A549 (cell line): ENCODE data around the gene PDHX. TPM values are rescaled to one million over a fixed set of nuclear protein-coding genes. Genes with fewer than 3 reads are reported as not detected.

ENCODE experiments used
- ATAC-seq, 2 experiments: fragments of 200-7000 bp in 1 of 2; fragments of >200 bp in 1 of 2; cut with Nextera tagmentation in 1 of 2; cut with Tn5 transposase in 1 of 2; 3 replicates each; pipeline versions ENCODE4 v1.8.0 to v1.9.1; 2018 to 2020; ENCODE audit warnings: mild to moderate bottlenecking in 1 of 2, moderate library complexity in 1 of 2
- CTCF ChIA-PET: fragments of 300-600 bp; sonication (Branson Sonifier 250); formaldehyde crosslinking; extraction: SDS; loops from one replicate; lab custom pipeline; 2021; ENCODE audit warnings: antibody characterized with exemption, inconsistent platforms; lab: Yijun Ruan, JAX
- POLR2A ChIA-PET: fragments of 350-600 bp; formaldehyde crosslinking; extraction: SDS; loops from one replicate; lab custom pipeline; 2021; ENCODE audit warnings: antibody characterized with exemption, inconsistent platforms; lab: Yijun Ruan, JAX
- DNase-seq, 2 experiments: peaks; one replicate each; pipeline versions ENCODE4 v3.0.0 to v3.0.0-alpha.2; 2011 to 2016; ENCODE audit warnings: low read depth in 1 of 2, low spot score in 1 of 2
- FAIRE-seq: peaks from 2 replicates; lab custom pipeline; 2011; peaks lifted over from hg19 to GRCh38; lab: Jason Lieb, UNC
- H3K27ac ChIP-seq, 2 experiments: fragments of >200 bp; sonication (Bioruptor Twin); formaldehyde crosslinking; 3 replicates each; pipeline ENCODE4 v1.5.1; 2016 to 2017
- H3K4me1 ChIP-seq: fragments of >200 bp; sonication (Bioruptor Twin); formaldehyde crosslinking; 3 replicates; pipeline ENCODE4 v1.6.1; 2016
- H3K4me2 ChIP-seq: fragments of >200 bp; sonication (Bioruptor Twin); formaldehyde crosslinking; 3 replicates; pipeline ENCODE4 v1.6.1; 2016
- H3K4me3 ChIP-seq: fragments of >200 bp; sonication (Bioruptor Twin); formaldehyde crosslinking; 3 replicates; pipeline ENCODE4 v1.5.1; 2016
- H3K9me3 ChIP-seq: fragments of >200 bp; sonication (Bioruptor Twin); formaldehyde crosslinking; 3 replicates; pipeline ENCODE4 v1.6.1; 2016
- CEBPB ChIP-seq, 2 experiments: fragments of >200 bp in 1 of 2; sonication (Bioruptor Twin) in 1 of 2; formaldehyde crosslinking in 1 of 2; IDR thresholded peaks; 2 replicates each; pipeline ENCODE4 v1.6.1; 2012 to 2016
- EHF ChIP-seq: fragments of 250-450 bp; sonication (Bioruptor Pico); IDR thresholded peaks from 2 replicates; pipeline ENCODE4 v1.5.0; 2020; ENCODE audit warnings: mild to moderate bottlenecking
- EP300 ChIP-seq, 2 experiments: fragments of >200 bp; sonication (Bioruptor Twin); formaldehyde crosslinking; IDR thresholded peaks; 2 replicates in 1 of 2; 3 replicates in 1 of 2; pipeline ENCODE4 v1.6.1; 2016 to 2017
- ESRRA ChIP-seq: fragments of 150-350 bp; IDR thresholded peaks from 2 replicates; pipeline ENCODE4 v1.6.1; 2014; ENCODE audit warnings: mild to moderate bottlenecking, low read length, borderline replicate concordance
- FOSL2 ChIP-seq, 2 experiments: fragments of 450-650 bp in 1 of 2; fragments of >200 bp in 1 of 2; sonication (Bioruptor Twin) in 1 of 2; formaldehyde crosslinking; IDR thresholded peaks; 2 replicates each; pipeline versions ENCODE4 v1.5.0 to v1.6.1; 2016 to 2020; ENCODE audit warnings: mild to moderate bottlenecking in 1 of 2, moderate library complexity in 1 of 2
- GATA3 ChIP-seq: IDR thresholded peaks from 2 replicates; pipeline ENCODE4 v1.6.1; 2012; ENCODE audit warnings: borderline replicate concordance
- HOXB13 ChIP-seq: fragments of 250-450 bp; sonication (Bioruptor Pico); IDR thresholded peaks from 2 replicates; pipeline ENCODE4 v1.5.0; 2020; ENCODE audit warnings: low read depth, mild to moderate bottlenecking, moderate library complexity
- JUN ChIP-seq, 2 experiments: fragments of >200 bp; sonication (Bioruptor Twin); formaldehyde crosslinking; IDR thresholded peaks; 2 replicates in 1 of 2; 3 replicates in 1 of 2; pipeline ENCODE4 v1.6.1; 2016 to 2017
- JUNB ChIP-seq: fragments of >200 bp; sonication (Bioruptor Twin); formaldehyde crosslinking; IDR thresholded peaks from 2 replicates; pipeline ENCODE4 v1.6.1; 2016
- MAFK ChIP-seq: fragments of 450-650 bp; IDR thresholded peaks from 2 replicates; pipeline ENCODE4 v1.6.1; 2014; ENCODE audit not compliant: partially characterized antibody
- PHF8 ChIP-seq: fragments of 200-600 bp; sonication (generic); IDR thresholded peaks from 2 replicates; pipeline ENCODE4 v1.6.1; 2016; ENCODE audit warnings: low read depth, mild to moderate bottlenecking, antibody characterized with exemption, moderate library complexity, borderline replicate concordance
- POLR2AphosphoS2 ChIP-seq: conservative IDR thresholded peaks from 2 replicates; pipeline ENCODE4 v1.6.1; 2012; ENCODE audit warnings: low read length, improper control_type of control experiment, inconsistent platforms
- RAD21 ChIP-seq, 2 experiments: fragments of >200 bp in 1 of 2; sonication (Bioruptor Twin) in 1 of 2; formaldehyde crosslinking in 1 of 2; IDR thresholded peaks in 1 of 2; conservative IDR thresholded peaks in 1 of 2; 2 replicates in 1 of 2; 3 replicates in 1 of 2; pipeline ENCODE4 v1.6.1; 2012 to 2018; ENCODE audit warnings: inconsistent platforms in 1 of 2
- RARB ChIP-seq: fragments of 250-450 bp; sonication (Bioruptor Pico); IDR thresholded peaks from 2 replicates; pipeline ENCODE4 v1.8.0; 2021; ENCODE audit warnings: mild to moderate bottlenecking, moderate library complexity
- RNF2 ChIP-seq: fragments of 200-600 bp; sonication (generic); IDR thresholded peaks from 2 replicates; pipeline ENCODE4 v1.6.1; 2016; ENCODE audit warnings: low read depth, mild to moderate bottlenecking, antibody characterized with exemption, moderate library complexity, borderline replicate concordance
- SMC3 ChIP-seq: fragments of >200 bp; sonication (Bioruptor Twin); formaldehyde crosslinking; IDR thresholded peaks from 3 replicates; pipeline ENCODE4 v1.6.1; 2018; ENCODE audit warnings: inconsistent platforms
- TP53 ChIP-seq: fragments of 250-450 bp; sonication (Bioruptor Pico); IDR thresholded peaks from 2 replicates; pipeline ENCODE4 v1.5.0; 2021; ENCODE audit warnings: mild to moderate bottlenecking, moderate library complexity
- ZFP36 ChIP-seq: fragments of 450-650 bp; IDR thresholded peaks from 2 replicates; pipeline ENCODE4 v1.6.1; 2014; ENCODE audit warnings: borderline replicate concordance; ENCODE audit not compliant: partially characterized antibody
- ZNF302 ChIP-seq: fragments of 250-450 bp; sonication (Bioruptor Pico); IDR thresholded peaks from 2 replicates; pipeline ENCODE4 v1.9.0; 2021; ENCODE audit warnings: inconsistent platforms, mild to moderate bottlenecking, moderate library complexity
- WGBS: methylation state at CpG from one replicate; pipeline ENCODE4 v1.1.6; 2017; ENCODE audit errors: missing lambda C conversion rate; 5-methylcytosine and 5-hydroxymethylcytosine counted together
- polyA plus RNA-seq, 4 experiments: library from polyadenylated mRNA; depleted of rRNA in 3 of 4; stranded (reverse); fragments of >200 nt; fragmentation: RNase III in 1 of 4; extraction: RNeasy Plus Mini Kit Qiagen cat#74134 plus additional on column Dnase treatment in 1 of 4; gene quantifications; 2 replicates in 3 of 4; 3 replicates in 1 of 4; pipeline ENCODE4 v1.2.3, GENCODE V29; 2011 to 2017
- TF ChIP-seq, protein P1 (sequence below): IDR thresholded peaks from 2 replicates; pipeline ENCODE4 v1.6.1; 2012; ENCODE audit warnings: low read depth, borderline replicate concordance
- TF ChIP-seq, protein P2 (sequence below): fragments of 250-450 bp; sonication (Bioruptor Pico); IDR thresholded peaks from 2 replicates; pipeline ENCODE4 v1.5.0; 2021; ENCODE audit warnings: mild to moderate bottlenecking, moderate library complexity, borderline replicate concordance
- TF ChIP-seq, protein P3 (sequence below): fragments of >200 bp; sonication (Bioruptor Twin); formaldehyde crosslinking; IDR thresholded peaks from 2 replicates; pipeline ENCODE4 v1.6.1; 2016
- TF ChIP-seq, protein P4 (sequence below): fragments of >200 bp; sonication (Bioruptor Twin); formaldehyde crosslinking; IDR thresholded peaks from 3 replicates; pipeline ENCODE4 v1.6.1; 2016
- TF ChIP-seq, protein P5 (sequence below): IDR thresholded peaks from 2 replicates; pipeline ENCODE4 v1.6.1; 2012
- TF ChIP-seq, protein P6 (sequence below): fragments of 450-650 bp; IDR thresholded peaks from 2 replicates; pipeline ENCODE4 v1.6.1; 2014; ENCODE audit warnings: antibody characterized with exemption
- TF ChIP-seq, protein P7 (sequence below): IDR thresholded peaks from 2 replicates; pipeline ENCODE4 v1.6.1; 2012

PDHX gene
- polyA plus RNA-seq, 2 of the 4 experiments (the other 2 are of a cell fraction): 46.5 to 87.4 TPM

DNA sequence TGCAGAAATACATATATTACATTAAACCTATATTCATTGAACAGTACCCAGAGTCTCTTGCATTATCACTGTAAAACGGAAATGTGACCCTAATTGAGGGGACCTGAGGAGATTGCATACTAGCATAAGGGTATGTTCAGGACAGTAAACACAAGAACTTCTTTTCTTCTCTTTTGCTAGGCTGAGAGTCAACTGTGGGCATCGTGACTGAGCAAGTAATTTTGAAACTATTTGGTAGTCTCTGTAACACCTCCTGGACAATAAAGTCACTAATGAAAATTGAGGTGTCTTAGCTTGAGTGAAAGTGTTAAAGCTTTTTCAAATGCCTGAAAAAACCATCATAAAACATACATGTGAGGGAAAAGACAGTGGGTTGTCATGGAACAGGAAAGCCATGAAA is 90.9 kb downstream of the PDHX start:
- TF ChIP-seq, protein P1, sequence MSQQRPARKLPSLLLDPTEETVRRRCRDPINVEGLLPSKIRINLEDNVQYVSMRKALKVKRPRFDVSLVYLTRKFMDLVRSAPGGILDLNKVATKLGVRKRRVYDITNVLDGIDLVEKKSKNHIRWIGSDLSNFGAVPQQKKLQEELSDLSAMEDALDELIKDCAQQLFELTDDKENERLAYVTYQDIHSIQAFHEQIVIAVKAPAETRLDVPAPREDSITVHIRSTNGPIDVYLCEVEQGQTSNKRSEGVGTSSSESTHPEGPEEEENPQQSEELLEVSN: no peak
- no peak for TF ChIP-seq POLR2AphosphoS2
- TF ChIP-seq RNF2: no peak
- no peak for TF ChIP-seq EHF (CRISPR knock-in tag)
- Histone ChIP-seq H3K9me3 (no peaks in the 10 kb centered on the region), H3K4me2 (no peak overlapping the region), H3K4me3 (no peak overlapping the region), H3K4me1 (peaks cover 86% of the 10 kb centered on the region), H3K27ac (peak overlapping the region; percentile 90 to 94)
- ATAC-seq (no peak), FAIRE-seq (no peak), DNase-seq (no peak)
- ChIA-PET POLR2A (no interaction called here), CTCF (interaction anchor here (1.0 to 1.8 kb wide), 3 partner anchors 8 to 384 kb away, joined by 3 to 5 read pairs (median 3); no protein-coding TSS in a partner anchor)
- 86% methylated on average over 2 of the region's 2 CpGs for WGBS

DNA sequence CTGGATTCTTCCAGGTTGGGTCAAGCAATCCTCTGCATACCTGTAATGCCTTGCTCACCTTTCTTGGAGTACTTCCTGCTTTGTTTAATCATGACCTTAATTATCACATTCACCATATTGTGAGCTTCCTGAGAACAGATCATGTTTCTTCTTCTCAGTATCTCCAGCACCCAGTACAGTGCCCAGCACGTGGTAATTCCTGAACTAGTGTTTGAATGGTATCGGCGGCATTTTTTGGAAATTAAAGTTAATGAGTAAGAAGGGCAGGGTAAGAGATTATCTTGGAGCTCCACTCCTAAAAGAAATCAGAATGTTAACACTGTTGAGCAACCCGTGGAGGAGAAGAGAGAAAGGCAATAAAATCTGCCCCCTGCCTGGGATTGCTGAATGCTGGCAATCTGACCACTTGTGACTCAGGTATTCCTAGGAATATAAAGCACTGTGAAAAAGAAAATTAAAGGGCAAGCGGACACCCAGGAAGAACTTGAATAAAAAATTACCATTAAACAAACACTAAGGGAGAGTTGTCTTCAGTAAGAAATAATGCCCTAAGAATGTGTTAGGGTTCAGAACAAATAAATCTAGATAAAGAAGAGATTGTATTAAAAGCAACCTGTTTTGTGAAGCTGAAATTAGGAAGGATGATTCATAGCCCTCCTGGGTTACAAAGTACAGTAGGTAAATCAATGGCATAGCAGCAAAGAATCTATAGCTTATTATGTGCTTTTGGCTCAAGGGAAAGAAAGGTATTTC is 92.9 kb downstream of the PDHX start:
- Histone ChIP-seq H3K27ac (peak overlapping the region; percentile 90 to 94), H3K9me3 (no peaks in the 10 kb centered on the region), H3K4me3 (no peak overlapping the region), H3K4me2 (peak overlapping the region; percentile 75), H3K4me1 (peaks cover 90% of the 10 kb centered on the region)
- TF ChIP-seq CEBPB (IDR thresholded peaks at IDR 0.05): peak; percentile 98
- TF ChIP-seq, protein P2, sequence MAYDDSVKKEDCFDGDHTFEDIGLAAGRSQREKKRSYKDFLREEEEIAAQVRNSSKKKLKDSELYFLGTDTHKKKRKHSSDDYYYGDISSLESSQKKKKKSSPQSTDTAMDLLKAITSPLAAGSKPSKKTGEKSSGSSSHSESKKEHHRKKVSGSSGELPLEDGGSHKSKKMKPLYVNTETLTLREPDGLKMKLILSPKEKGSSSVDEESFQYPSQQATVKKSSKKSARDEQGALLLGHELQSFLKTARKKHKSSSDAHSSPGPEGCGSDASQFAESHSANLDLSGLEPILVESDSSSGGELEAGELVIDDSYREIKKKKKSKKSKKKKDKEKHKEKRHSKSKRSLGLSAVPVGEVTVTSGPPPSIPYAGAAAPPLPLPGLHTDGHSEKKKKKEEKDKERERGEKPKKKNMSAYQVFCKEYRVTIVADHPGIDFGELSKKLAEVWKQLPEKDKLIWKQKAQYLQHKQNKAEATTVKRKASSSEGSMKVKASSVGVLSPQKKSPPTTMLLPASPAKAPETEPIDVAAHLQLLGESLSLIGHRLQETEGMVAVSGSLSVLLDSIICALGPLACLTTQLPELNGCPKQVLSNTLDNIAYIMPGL (CRISPR knock-in tag): no peak
- TF ChIP-seq, protein P3, sequence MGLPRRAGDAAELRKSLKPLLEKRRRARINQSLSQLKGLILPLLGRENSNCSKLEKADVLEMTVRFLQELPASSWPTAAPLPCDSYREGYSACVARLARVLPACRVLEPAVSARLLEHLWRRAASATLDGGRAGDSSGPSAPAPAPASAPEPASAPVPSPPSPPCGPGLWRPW: 0 out of 2 replicates have a peak, but pooled peaks have one; percentile 69
- TF ChIP-seq, protein P1: peak; percentile 86
- TF ChIP-seq JUN (IDR thresholded peaks at IDR 0.05): peak; percentile 97 to 98
- peak; percentile 81; the same call in 1 of the 2 replicates for TF ChIP-seq HOXB13 (CRISPR knock-in tag)
- TF ChIP-seq MAFK: no peak
- no peak for TF ChIP-seq ESRRA
- peak; percentile 67 for TF ChIP-seq SMC3
- peak; percentile 97 for TF ChIP-seq JUNB
- TF ChIP-seq ZNF302 (CRISPR knock-in tag): peak; percentile 66
- TF ChIP-seq, protein P4, sequence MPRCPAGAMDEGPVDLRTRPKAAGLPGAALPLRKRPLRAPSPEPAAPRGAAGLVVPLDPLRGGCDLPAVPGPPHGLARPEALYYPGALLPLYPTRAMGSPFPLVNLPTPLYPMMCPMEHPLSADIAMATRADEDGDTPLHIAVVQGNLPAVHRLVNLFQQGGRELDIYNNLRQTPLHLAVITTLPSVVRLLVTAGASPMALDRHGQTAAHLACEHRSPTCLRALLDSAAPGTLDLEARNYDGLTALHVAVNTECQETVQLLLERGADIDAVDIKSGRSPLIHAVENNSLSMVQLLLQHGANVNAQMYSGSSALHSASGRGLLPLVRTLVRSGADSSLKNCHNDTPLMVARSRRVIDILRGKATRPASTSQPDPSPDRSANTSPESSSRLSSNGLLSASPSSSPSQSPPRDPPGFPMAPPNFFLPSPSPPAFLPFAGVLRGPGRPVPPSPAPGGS: peak; percentile 96
- TF ChIP-seq ZFP36: no peak
- TF ChIP-seq EHF (CRISPR knock-in tag): 0 out of 2 replicates have a peak, but pooled peaks have one; percentile 41
- TF ChIP-seq EP300 (IDR thresholded peaks at IDR 0.05): peak; percentile 94 to 98
- TF ChIP-seq RAD21 (conservative IDR thresholded peaks at IDR 0.05 in 1 of 2, IDR thresholded peaks at IDR 0.05 in 1 of 2): peak in 1 of 2 experiments; percentile 76; a peak in 4 of 5 replicates
- no peak for TF ChIP-seq PHF8
- TF ChIP-seq GATA3: peak; percentile 97
- peak; percentile 57 for TF ChIP-seq FOSL2 (IDR thresholded peaks at IDR 0.05)
- TF ChIP-seq FOSL2 (CRISPR knock-in tag; IDR thresholded peaks at IDR 0.05): peak; percentile 85
- TF ChIP-seq, protein P5, sequence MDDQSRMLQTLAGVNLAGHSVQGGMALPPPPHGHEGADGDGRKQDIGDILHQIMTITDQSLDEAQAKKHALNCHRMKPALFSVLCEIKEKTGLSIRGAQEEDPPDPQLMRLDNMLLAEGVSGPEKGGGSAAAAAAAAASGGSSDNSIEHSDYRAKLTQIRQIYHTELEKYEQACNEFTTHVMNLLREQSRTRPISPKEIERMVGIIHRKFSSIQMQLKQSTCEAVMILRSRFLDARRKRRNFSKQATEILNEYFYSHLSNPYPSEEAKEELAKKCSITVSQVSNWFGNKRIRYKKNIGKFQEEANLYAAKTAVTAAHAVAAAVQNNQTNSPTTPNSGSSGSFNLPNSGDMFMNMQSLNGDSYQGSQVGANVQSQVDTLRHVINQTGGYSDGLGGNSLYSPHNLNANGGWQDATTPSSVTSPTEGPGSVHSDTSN: 0 out of 2 replicates have a peak, but pooled peaks have one; percentile 60
- TF ChIP-seq, protein P6, sequence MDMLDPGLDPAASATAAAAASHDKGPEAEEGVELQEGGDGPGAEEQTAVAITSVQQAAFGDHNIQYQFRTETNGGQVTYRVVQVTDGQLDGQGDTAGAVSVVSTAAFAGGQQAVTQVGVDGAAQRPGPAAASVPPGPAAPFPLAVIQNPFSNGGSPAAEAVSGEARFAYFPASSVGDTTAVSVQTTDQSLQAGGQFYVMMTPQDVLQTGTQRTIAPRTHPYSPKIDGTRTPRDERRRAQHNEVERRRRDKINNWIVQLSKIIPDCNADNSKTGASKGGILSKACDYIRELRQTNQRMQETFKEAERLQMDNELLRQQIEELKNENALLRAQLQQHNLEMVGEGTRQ: peak; percentile 39; the same call in 1 of the 2 replicates
- no peak for TF ChIP-seq TP53 (CRISPR knock-in tag)
- TF ChIP-seq RARB (CRISPR knock-in tag): no peak
- TF ChIP-seq, protein P7, sequence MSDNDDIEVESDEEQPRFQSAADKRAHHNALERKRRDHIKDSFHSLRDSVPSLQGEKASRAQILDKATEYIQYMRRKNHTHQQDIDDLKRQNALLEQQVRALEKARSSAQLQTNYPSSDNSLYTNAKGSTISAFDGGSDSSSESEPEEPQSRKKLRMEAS: peak; percentile 94
- ChIA-PET POLR2A (interaction anchor here (1.4 to 1.6 kb wide), 3 partner anchors 21 to 136 kb away, joined by 4 to 8 read pairs (median 6); partner anchors contain the start of gene CD44), CTCF (interaction anchor here (1.0 to 1.7 kb wide), 8 partner anchors 9 to 496 kb away, joined by 3 to 6 read pairs (median 3); partner anchors contain the start of gene ELF5)
- 1% methylated on average over 5 of the region's 5 CpGs for WGBS
- FAIRE-seq (peak; percentile 54), DNase-seq (peak; percentile 78 to 92), ATAC-seq (peak; percentile 87)
